T-helper 1 cell treated with Interleukin-12 subunit alpha and Interleukin-12 subunit beta and Interleukin-4 antibody, amounts not matched to agents 30 μg/mL and 1 μg/mL, for 36 hours (primary cell): ENCODE measurements around the gene MGAT5.
"Not testable (repeated sequence)": the region's sequence is repeated elsewhere in the genome, so short reads cannot be mapped to it uniquely, and the experiment has no call there.

Experiments
- H3K27ac Mint-ChIP-seq: one replicate; pipeline ENCODE4 v1.8.0; 2021; ENCODE audit warnings: mild to moderate bottlenecking, mixed read lengths
- H3K27me3 Mint-ChIP-seq: one replicate; pipeline ENCODE4 v1.8.0; 2021; ENCODE audit warnings: low read depth, mixed read lengths
- H3K36me3 Mint-ChIP-seq: one replicate; pipeline ENCODE4 v1.8.0; 2021; ENCODE audit warnings: low read depth, mixed read lengths
- H3K4me1 Mint-ChIP-seq: one replicate; pipeline ENCODE4 v1.8.0; 2021; ENCODE audit warnings: low read depth, mixed read lengths
- H3K4me3 Mint-ChIP-seq: one replicate; pipeline ENCODE4 v1.8.0; 2021; ENCODE audit warnings: mild to moderate bottlenecking, moderate library complexity, mixed read lengths
- H3K9me3 Mint-ChIP-seq: one replicate; pipeline ENCODE4 v1.8.0; 2021; ENCODE audit warnings: mixed read lengths

Gene MGAT5

GRCh38 chr2:134468776-134469175 is 214.9 kb downstream of the MGAT5 start:
- Mint-ChIP-seq H3K9me3 (no peaks in the 10 kb centered on the region), H3K4me1 (no peaks in the 10 kb centered on the region), H3K36me3 (no peaks in the 10 kb centered on the region), H3K27me3 (no peaks in the 10 kb centered on the region), H3K4me3 (no peak overlapping the region), H3K27ac (no peak overlapping the region)

- Mint-ChIP-seq H3K4me3 (no peak overlapping the region), H3K27ac (no peak overlapping the region), H3K27me3 (no peaks in the 10 kb centered on the region), H3K4me1 (no peaks in the 10 kb centered on the region), H3K9me3 (no peaks in the 10 kb centered on the region), H3K36me3 (no peaks in the 10 kb centered on the region)
These were observed 215.7 kb downstream of the MGAT5 start for GRCh38 chr2:134469516-134470115.

GRCh38 chr2:134470561-134471168 is 216.8 kb downstream of the MGAT5 start:
- no peaks in the 10 kb centered on the region for H3K4me1 Mint-ChIP-seq
- H3K4me3 Mint-ChIP-seq = no peak overlapping the region
- no peak overlapping the region for H3K27ac Mint-ChIP-seq
- H3K27me3 Mint-ChIP-seq = no peaks in the 10 kb centered on the region
- no peaks in the 10 kb centered on the region for H3K9me3 Mint-ChIP-seq
- H3K36me3 Mint-ChIP-seq = no peaks in the 10 kb centered on the region

GRCh38 chr2:134476982-134477381 is 223.1 kb downstream of the MGAT5 start:
- not testable (repeated sequence) for H3K4me3 Mint-ChIP-seq, H3K27me3 Mint-ChIP-seq, H3K9me3 Mint-ChIP-seq, H3K27ac Mint-ChIP-seq, H3K4me1 Mint-ChIP-seq, H3K36me3 Mint-ChIP-seq

- Mint-ChIP-seq H3K4me1 (no peaks in the 10 kb centered on the region), H3K9me3 (no peaks in the 10 kb centered on the region), H3K27me3 (no peaks in the 10 kb centered on the region), H3K36me3 (no peaks in the 10 kb centered on the region), H3K27ac (no peak overlapping the region), H3K4me3 (no peak overlapping the region)
These were observed 225.9 kb downstream of the MGAT5 start for GRCh38 chr2:134479696-134480330.

- Mint-ChIP-seq H3K36me3 (no peaks in the 10 kb centered on the region), H3K9me3 (no peaks in the 10 kb centered on the region), H3K4me3 (no peak overlapping the region), H3K4me1 (no peaks in the 10 kb centered on the region), H3K27ac (no peak overlapping the region), H3K27me3 (no peaks in the 10 kb centered on the region)
These were observed 228.4 kb downstream of the MGAT5 start for GRCh38 chr2:134482131-134482723.

GRCh38 chr2:134482766-134483340 is 229.0 kb downstream of the MGAT5 start:
- H3K9me3 Mint-ChIP-seq = no peaks in the 10 kb centered on the region
- no peak overlapping the region for H3K4me3 Mint-ChIP-seq
- H3K27ac Mint-ChIP-seq = no peak overlapping the region
- H3K27me3 Mint-ChIP-seq = no peaks in the 10 kb centered on the region
- no peaks in the 10 kb centered on the region for H3K36me3 Mint-ChIP-seq
- H3K4me1 Mint-ChIP-seq = no peaks in the 10 kb centered on the region

GRCh38 chr2:134489732-134490384 is 236.0 kb downstream of the MGAT5 start:
- H3K36me3 Mint-ChIP-seq = no peaks in the 10 kb centered on the region
- no peak overlapping the region for H3K27ac Mint-ChIP-seq
- no peaks in the 10 kb centered on the region for H3K27me3 Mint-ChIP-seq
- H3K4me3 Mint-ChIP-seq = no peak overlapping the region
- no peaks in the 10 kb centered on the region for H3K4me1 Mint-ChIP-seq
- no peaks in the 10 kb centered on the region for H3K9me3 Mint-ChIP-seq

- no peaks in the 10 kb centered on the region for H3K27me3 Mint-ChIP-seq
- no peaks in the 10 kb centered on the region for H3K4me1 Mint-ChIP-seq
- H3K9me3 Mint-ChIP-seq = no peaks in the 10 kb centered on the region
- no peaks in the 10 kb centered on the region for H3K36me3 Mint-ChIP-seq
- H3K4me3 Mint-ChIP-seq = no peak overlapping the region
- H3K27ac Mint-ChIP-seq = no peak overlapping the region
These were observed 236.7 kb downstream of the MGAT5 start for GRCh38 chr2:134490559-134490958.

- no peak overlapping the region for H3K4me3 Mint-ChIP-seq
- no peaks in the 10 kb centered on the region for H3K4me1 Mint-ChIP-seq
- H3K36me3 Mint-ChIP-seq = no peaks in the 10 kb centered on the region
- H3K9me3 Mint-ChIP-seq = no peaks in the 10 kb centered on the region
- no peak overlapping the region for H3K27ac Mint-ChIP-seq
- H3K27me3 Mint-ChIP-seq = no peaks in the 10 kb centered on the region
These were observed 237.2 kb downstream of the MGAT5 start for GRCh38 chr2:134491022-134491421.

- Mint-ChIP-seq H3K4me3 (no peak overlapping the region), H3K27ac (no peak overlapping the region), H3K9me3 (no peaks in the 10 kb centered on the region), H3K4me1 (no peaks in the 10 kb centered on the region), H3K27me3 (no peaks in the 10 kb centered on the region), H3K36me3 (no peaks in the 10 kb centered on the region)
These were observed 238.0 kb downstream of the MGAT5 start for GRCh38 chr2:134491771-134492441.

GRCh38 chr2:134493797-134494196 is 239.9 kb downstream of the MGAT5 start:
- Mint-ChIP-seq H3K36me3 (no peaks in the 10 kb centered on the region), H3K4me1 (no peaks in the 10 kb centered on the region), H3K27ac (no peak overlapping the region), H3K27me3 (no peaks in the 10 kb centered on the region), H3K9me3 (no peaks in the 10 kb centered on the region), H3K4me3 (no peak overlapping the region)

- no peaks in the 10 kb centered on the region for H3K36me3 Mint-ChIP-seq
- H3K4me3 Mint-ChIP-seq = no peak overlapping the region
- H3K27me3 Mint-ChIP-seq = no peaks in the 10 kb centered on the region
- H3K4me1 Mint-ChIP-seq = no peaks in the 10 kb centered on the region
- no peak overlapping the region for H3K27ac Mint-ChIP-seq
- H3K9me3 Mint-ChIP-seq = no peaks in the 10 kb centered on the region
These were observed 244.8 kb downstream of the MGAT5 start for GRCh38 chr2:134498654-134499053.

- Mint-ChIP-seq H3K4me1 (no peaks in the 10 kb centered on the region), H3K27me3 (no peaks in the 10 kb centered on the region), H3K4me3 (no peak overlapping the region), H3K36me3 (no peaks in the 10 kb centered on the region), H3K9me3 (no peaks in the 10 kb centered on the region), H3K27ac (no peak overlapping the region)
These were observed 245.5 kb downstream of the MGAT5 start for GRCh38 chr2:134499307-134499926.
